Naive thymus-derived CD4-positive, alpha-beta T cell (primary cell): Measurements from ENCODE around the gene SLC4A11. TPM values are rescaled to one million over a fixed set of nuclear protein-coding genes. Genes with fewer than 3 reads are reported as not detected.

Source experiments
- ATAC-seq: fragments of 150-1000 bp; cut with Tn5 transposase; 2 replicates; pipeline ENCODE4 v1.10.0; 2021; ENCODE audit warnings: mild to moderate bottlenecking, moderate library complexity
- CTCF ChIA-PET: fragments of 350-600 bp; sonication (Branson Sonifier 250); formaldehyde crosslinking; loops from one replicate; lab custom pipeline; 2021; ENCODE audit warnings: antibody characterized with exemption; lab: Charles Lee
- POLR2A ChIA-PET: fragments of 350-600 bp; sonication (Branson Sonifier 250); formaldehyde crosslinking; loops from one replicate; lab custom pipeline; 2021; ENCODE audit warnings: antibody characterized with exemption, inconsistent platforms; lab: Charles Lee
- DNase-seq, 9 donors: peaks; one replicate each; pipeline versions ENCODE4 v3.0.0 to v3.0.0-alpha.2; 2020 to 2022; ENCODE audit warnings: mixed read lengths in 1 of 9
- H3K27ac ChIP-seq: one replicate; pipeline ENCODE4 v1.7.0; 2013; ENCODE audit warnings: mild to moderate bottlenecking, low read depth, low read length, moderate library complexity
- H3K27me3 ChIP-seq, 2 donors: one replicate each; pipeline ENCODE4 v1.7.0; 2013; ENCODE audit warnings: low read length in 2 of 2, mild to moderate bottlenecking in 2 of 2, moderate library complexity in 2 of 2; ENCODE audit not compliant: control insufficient read depth in 2 of 2, insufficient read depth in 2 of 2
- H3K36me3 ChIP-seq, 3 experiments: 1 replicate in 2 of 3; 2 replicates in 1 of 3; pipeline ENCODE4 v1.7.0; 2013; ENCODE audit warnings: low read length in 3 of 3, mild to moderate bottlenecking in 3 of 3, moderate library complexity in 1 of 3; ENCODE audit not compliant: insufficient read depth in 3 of 3, control insufficient read depth in 2 of 3
- H3K4me1 ChIP-seq, 2 donors: one replicate each; pipeline ENCODE4 v1.7.0; 2013; ENCODE audit warnings: low read length in 2 of 2, mild to moderate bottlenecking in 2 of 2, moderate library complexity in 1 of 2; ENCODE audit not compliant: control insufficient read depth in 2 of 2, insufficient read depth in 2 of 2
- H3K4me3 ChIP-seq: 2 replicates; pipeline ENCODE4 v1.7.0; 2013; ENCODE audit warnings: mild to moderate bottlenecking, low read length
- H3K9me3 ChIP-seq, 3 experiments: 1 replicate in 2 of 3; 2 replicates in 1 of 3; pipeline ENCODE4 v1.7.0; 2013; ENCODE audit warnings: low read length in 3 of 3; ENCODE audit not compliant: control insufficient read depth in 2 of 3
- H3K27ac Mint-ChIP-seq, 9 donors: one replicate each; pipeline ENCODE4 v1.8.0; 2020 to 2022; ENCODE audit warnings: mixed read lengths in 9 of 9, mild to moderate bottlenecking in 8 of 9, moderate library complexity in 5 of 9, inconsistent platforms in 2 of 9
- H3K27me3 Mint-ChIP-seq, 5 donors: one replicate each; pipeline ENCODE4 v1.8.0; 2021 to 2022; ENCODE audit warnings: mixed read lengths in 5 of 5, mild to moderate bottlenecking in 1 of 5
- H3K36me3 Mint-ChIP-seq, 5 donors: one replicate each; pipeline ENCODE4 v1.8.0; 2020 to 2022; ENCODE audit warnings: mixed read lengths in 5 of 5, mild to moderate bottlenecking in 3 of 5, inconsistent platforms in 1 of 5
- H3K4me1 Mint-ChIP-seq, 7 donors: one replicate each; pipeline ENCODE4 v1.8.0; 2020 to 2022; ENCODE audit warnings: mixed read lengths in 7 of 7, mild to moderate bottlenecking in 3 of 7, inconsistent platforms in 1 of 7
- H3K4me3 Mint-ChIP-seq, 10 donors: one replicate each; pipeline ENCODE4 v1.8.0; 2020 to 2022; ENCODE audit warnings: mild to moderate bottlenecking in 10 of 10, mixed read lengths in 10 of 10, moderate library complexity in 6 of 10, inconsistent platforms in 2 of 10
- H3K9me3 Mint-ChIP-seq, 11 donors: one replicate each; pipeline ENCODE4 v1.8.0; 2020 to 2022; ENCODE audit warnings: mixed read lengths in 11 of 11, mild to moderate bottlenecking in 4 of 11, inconsistent platforms in 1 of 11, moderate library complexity in 1 of 11
- intact Hi-C, 2 donors: fragments of 100-400 bp; cut with micrococcal nuclease; formaldehyde crosslinking; loops; one replicate each; pipeline ENCODE4 v1.15.1; 2023
- polyA plus RNA-seq, 2 donors: library from polyadenylated mRNA; unstranded; fragments of 300-500 nt; fragmentation: Illumina TruSeq; gene quantifications; one replicate each; pipeline ENCODE4 v1.2.3, GENCODE V29; 2021
- total RNA-seq, 6 experiments: library from RNA in 5 of 6; stranded (reverse) in 5 of 6; gene quantifications; 1 replicate in 5 of 6; 2 replicates in 1 of 6; pipeline ENCODE4 v1.2.3 and lab custom pipeline; 2021 to 2026

The SLC4A11 gene
- total and polyA plus RNA-seq, 7 experiments from 2014 or later, result 0.19 to 1.5 (median 0.93) TPM; not detected in 3

DNA sequence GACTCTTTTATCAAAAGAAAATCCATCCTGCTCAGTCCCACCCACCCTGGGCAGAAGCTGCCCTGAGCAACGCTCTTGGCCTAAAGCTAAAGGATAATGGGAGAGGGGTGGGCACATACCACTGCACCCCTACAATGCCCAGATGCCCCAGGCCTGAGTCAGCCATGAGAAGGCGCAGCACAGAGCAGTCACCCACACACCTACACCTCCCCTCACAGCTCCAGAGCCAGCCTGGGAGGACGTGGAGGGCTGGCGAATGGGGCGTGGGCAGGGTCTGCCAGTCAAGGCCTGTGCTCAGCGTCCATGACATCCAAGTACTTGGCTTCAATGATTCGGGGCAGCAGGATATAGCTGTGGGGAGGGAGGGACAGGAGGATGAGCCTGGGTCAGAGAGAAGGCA is 11.5 kb downstream of the SLC4A11 start:
- Mint-ChIP-seq H3K9me3 (no peaks in the 10 kb centered on the region), H3K27ac (no peak overlapping the region), H3K36me3 (peaks cover 0 to 2% (median 0%) of the 10 kb centered on the region in 5 donors), H3K4me1 (peaks cover 0 to 21% (median 12%) of the 10 kb centered on the region in 7 donors), H3K27me3 (no peaks in the 10 kb centered on the region), H3K4me3 (no peak overlapping the region)
- no peak for DNase-seq
- H3K9me3 ChIP-seq, result no peaks in the 10 kb centered on the region
- H3K4me1 ChIP-seq, result peaks cover 0 to 12% of the 10 kb centered on the region in 2 donors
- no peak overlapping the region for H3K27ac ChIP-seq
- peaks cover 0 to 6% (median 0%) of the 10 kb centered on the region in 3 experiments for H3K36me3 ChIP-seq
- no peak overlapping the region for H3K4me3 ChIP-seq
- intact Hi-C loops, result no loop called here
- ChIA-PET POLR2A (no interaction called here), CTCF (no interaction called here)
- no peaks in the 10 kb centered on the region for H3K27me3 ChIP-seq
- no peak for ATAC-seq

DNA sequence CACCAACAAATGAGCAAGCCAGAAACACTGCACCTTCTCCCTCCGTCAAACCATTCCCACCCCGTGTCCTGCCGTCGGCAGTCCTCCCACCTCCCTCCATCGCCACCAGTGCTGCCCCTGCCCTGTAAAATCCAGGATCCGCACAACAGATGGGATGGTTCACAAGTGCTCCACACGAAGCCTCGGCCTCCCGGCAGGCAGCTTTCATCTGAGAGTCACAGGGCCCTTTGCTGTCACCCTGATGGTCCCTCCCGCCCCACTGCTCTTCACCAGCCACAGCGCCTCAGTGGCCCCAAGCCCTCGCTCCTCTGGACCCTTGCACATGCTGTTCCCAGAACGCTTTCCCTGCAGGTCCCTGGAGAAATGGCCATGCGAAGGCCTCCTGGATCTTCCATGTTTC is 12.1 kb downstream of the SLC4A11 start:
- no peak for ATAC-seq
- peaks cover 0 to 24% (median 13%) of the 10 kb centered on the region in 7 donors for H3K4me1 Mint-ChIP-seq
- no peaks in the 10 kb centered on the region for H3K27me3 Mint-ChIP-seq
- Histone ChIP-seq H3K27ac (no peak overlapping the region), H3K4me3 (no peak overlapping the region), H3K36me3 (peaks cover 0 to 7% (median 0%) of the 10 kb centered on the region in 3 experiments), H3K9me3 (no peaks in the 10 kb centered on the region), H3K4me1 (peaks cover 0 to 18% of the 10 kb centered on the region in 2 donors), H3K27me3 (no peaks in the 10 kb centered on the region)
- peak overlapping the region in 1 of 9 donors; percentile 10 for H3K27ac Mint-ChIP-seq
- DNase-seq, result no peak
- POLR2A ChIA-PET, result no interaction called here
- CTCF ChIA-PET, result no interaction called here
- no peak overlapping the region for H3K4me3 Mint-ChIP-seq
- H3K36me3 Mint-ChIP-seq, result peaks cover 0 to 2% (median 0%) of the 10 kb centered on the region in 5 donors
- H3K9me3 Mint-ChIP-seq, result no peaks in the 10 kb centered on the region
- intact Hi-C loops, result no loop called here

DNA sequence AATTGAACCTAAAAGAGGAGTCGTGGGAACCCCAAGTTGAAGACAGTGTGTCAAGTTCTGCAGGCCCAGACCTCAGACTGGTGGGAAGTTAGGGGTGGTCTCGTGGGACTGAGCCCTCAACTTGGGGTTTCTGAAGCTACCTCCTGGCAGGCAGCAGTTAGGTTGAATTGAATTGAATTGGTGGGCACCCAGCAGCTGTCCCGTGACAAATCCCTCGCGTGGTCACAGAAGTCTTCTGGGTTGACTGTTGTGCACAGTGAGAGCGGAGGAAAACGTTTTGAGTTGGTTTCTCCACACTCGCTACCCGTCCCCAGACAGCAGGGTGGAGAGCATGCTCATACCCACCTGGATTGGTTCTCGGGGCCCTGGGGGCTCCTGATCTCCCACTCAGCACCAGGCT is 12.9 kb downstream of the SLC4A11 start:
- no peak overlapping the region for H3K27ac ChIP-seq
- POLR2A ChIA-PET, result interaction anchor here (0.6 kb wide), 1 partner anchor 70 kb away, joined by 3 read pairs; no protein-coding TSS in a partner anchor
- H3K27me3 Mint-ChIP-seq, result no peaks in the 10 kb centered on the region
- H3K4me3 ChIP-seq, result no peak overlapping the region
- no peaks in the 10 kb centered on the region for H3K9me3 Mint-ChIP-seq
- no peaks in the 10 kb centered on the region for H3K27me3 ChIP-seq
- peaks cover 0 to 5% (median 2%) of the 10 kb centered on the region in 5 donors for H3K36me3 Mint-ChIP-seq
- intact Hi-C loops, result no loop called here
- H3K4me1 ChIP-seq, result peaks cover 0 to 18% of the 10 kb centered on the region in 2 donors
- H3K36me3 ChIP-seq, result peaks cover 0 to 13% (median 0%) of the 10 kb centered on the region in 3 experiments
- DNase-seq, result no peak
- no peaks in the 10 kb centered on the region for H3K9me3 ChIP-seq
- no peak for ATAC-seq
- peaks cover 0 to 31% (median 15%) of the 10 kb centered on the region in 7 donors for H3K4me1 Mint-ChIP-seq
- no peak overlapping the region for H3K4me3 Mint-ChIP-seq
- H3K27ac Mint-ChIP-seq, result peak overlapping the region in 4 of 9 donors; percentile 21 to 51 (median 37)
- CTCF ChIA-PET, result no interaction called here

DNA sequence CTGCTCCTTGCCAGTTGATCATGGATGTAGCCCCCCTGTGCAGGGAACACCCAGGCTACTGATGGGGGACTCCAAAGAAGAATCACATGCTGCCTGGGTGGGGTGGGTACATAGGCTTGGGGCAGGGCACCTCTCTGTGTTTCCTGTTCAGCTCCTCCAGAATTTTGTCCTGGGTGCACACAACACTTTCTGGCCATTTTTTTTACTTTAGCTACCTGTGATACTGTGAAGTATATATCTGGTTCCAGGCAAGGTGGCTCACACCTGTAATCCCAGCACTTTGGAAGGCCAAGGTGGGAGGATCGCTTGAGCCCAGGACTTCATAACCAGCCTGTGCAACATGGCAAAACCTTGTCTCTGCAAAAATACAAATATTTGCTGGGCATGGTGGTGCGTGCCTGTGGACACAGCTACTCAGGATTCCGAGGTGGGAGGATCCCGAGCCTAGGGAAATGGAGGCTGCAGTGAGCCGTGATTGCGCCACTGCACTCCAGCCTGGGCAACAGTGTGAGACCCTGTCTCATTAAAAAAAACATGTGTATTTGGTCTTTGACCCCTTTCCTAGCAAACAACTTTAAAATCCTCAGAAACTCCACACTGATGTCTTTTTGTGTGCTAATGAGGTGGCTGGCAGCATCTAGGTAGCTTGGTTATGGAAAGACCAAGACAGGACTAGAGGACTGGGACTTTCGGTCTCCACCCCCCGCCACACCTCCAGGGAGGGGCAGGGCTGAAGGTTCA is 14.1 kb downstream of the SLC4A11 start:
- POLR2A ChIA-PET, result interaction anchor here (0.6 kb wide), 1 partner anchor 86 kb away, joined by 3 read pairs; no protein-coding TSS in a partner anchor
- no peaks in the 10 kb centered on the region for H3K9me3 Mint-ChIP-seq
- H3K27me3 Mint-ChIP-seq, result no peaks in the 10 kb centered on the region
- DNase-seq, result no peak
- H3K36me3 Mint-ChIP-seq, result peaks cover 0 to 14% (median 7%) of the 10 kb centered on the region in 5 donors
- H3K4me3 Mint-ChIP-seq, result peak overlapping the region in 1 of 10 donors; percentile 41
- intact Hi-C loops, result loop anchor here in 1 of 2 donors (5.0 kb wide), 1 partner anchor 182 kb away; the partner anchor contains the start of gene DNAAF9
- Histone ChIP-seq H3K4me1 (peaks cover 0 to 18% of the 10 kb centered on the region in 2 donors), H3K27ac (no peak overlapping the region), H3K27me3 (no peaks in the 10 kb centered on the region), H3K4me3 (no peak overlapping the region), H3K36me3 (peaks cover 0 to 17% (median 0%) of the 10 kb centered on the region in 3 experiments), H3K9me3 (no peaks in the 10 kb centered on the region)
- CTCF ChIA-PET, result no interaction called here
- ATAC-seq, result no peak
- peak overlapping the region in 2 of 9 donors; percentile 83 to 88 for H3K27ac Mint-ChIP-seq
- peaks cover 0 to 31% (median 16%) of the 10 kb centered on the region in 7 donors for H3K4me1 Mint-ChIP-seq

DNA sequence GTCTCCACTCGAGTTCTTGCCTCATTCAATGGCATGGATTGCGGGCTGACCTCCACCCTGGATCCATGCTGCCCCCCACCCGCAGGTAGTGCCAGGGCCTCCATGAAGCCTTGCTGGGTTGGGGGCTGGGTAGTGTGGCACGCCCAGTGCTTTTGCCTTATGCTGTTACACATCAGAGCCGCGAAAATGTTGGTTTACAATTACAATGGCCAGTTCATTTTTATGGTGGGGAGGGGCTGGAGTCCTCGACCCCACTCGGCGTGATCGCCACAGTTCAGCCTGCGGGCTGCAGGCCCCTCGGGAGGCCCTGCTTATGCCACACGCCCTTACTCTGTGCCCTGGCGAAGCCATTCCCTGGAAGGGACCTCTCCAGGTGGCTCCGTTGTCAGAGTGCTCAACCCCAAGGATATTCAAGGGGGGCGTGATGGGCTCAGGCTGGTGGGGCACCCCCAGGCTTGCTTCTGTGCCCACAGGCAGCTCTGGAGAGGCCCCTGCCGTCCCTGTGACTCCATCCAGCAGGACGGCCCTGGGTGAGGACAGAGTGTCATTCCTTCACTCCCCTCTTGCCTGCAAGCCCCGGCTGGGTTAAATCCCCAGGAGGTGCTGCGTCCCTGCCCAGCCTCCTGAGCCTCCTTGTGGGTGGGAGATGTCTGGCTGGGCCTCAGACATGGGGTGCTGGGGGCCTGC is 14.9 kb downstream of the SLC4A11 start:
- Histone ChIP-seq H3K4me3 (no peak overlapping the region), H3K27me3 (no peaks in the 10 kb centered on the region), H3K36me3 (peaks cover 0 to 17% (median 0%) of the 10 kb centered on the region in 3 experiments), H3K4me1 (peaks cover 0 to 18% of the 10 kb centered on the region in 2 donors), H3K9me3 (no peaks in the 10 kb centered on the region), H3K27ac (no peak overlapping the region)
- ChIA-PET POLR2A (interaction anchor here (1.1 to 1.3 kb wide), 3 partner anchors 15 to 179 kb away, joined by 3 to 4 read pairs (median 4); partner anchors contain the start of genes ITPA and SLC4A11), CTCF (interaction anchor here (1.5 kb wide), 1 partner anchor 92 kb away, joined by 7 read pairs; no protein-coding TSS in a partner anchor)
- DNase-seq (no peak), ATAC-seq (no peak)
- H3K27me3 Mint-ChIP-seq, result no peaks in the 10 kb centered on the region
- H3K9me3 Mint-ChIP-seq, result no peaks in the 10 kb centered on the region
- H3K4me3 Mint-ChIP-seq, result peak overlapping the region in 1 of 10 donors; percentile 69
- H3K36me3 Mint-ChIP-seq, result peaks cover 0 to 14% (median 7%) of the 10 kb centered on the region in 5 donors
- H3K4me1 Mint-ChIP-seq, result peaks cover 0 to 31% (median 16%) of the 10 kb centered on the region in 7 donors
- intact Hi-C loops, result loop anchor here in 1 of 2 donors (2.0 to 5.0 kb wide), 2 partner anchors 15 to 183 kb away; partner anchors contain the start of genes DNAAF9 and SLC4A11
- peak overlapping the region in 7 of 9 donors; percentile 25 to 94 (median 82) for H3K27ac Mint-ChIP-seq

DNA sequence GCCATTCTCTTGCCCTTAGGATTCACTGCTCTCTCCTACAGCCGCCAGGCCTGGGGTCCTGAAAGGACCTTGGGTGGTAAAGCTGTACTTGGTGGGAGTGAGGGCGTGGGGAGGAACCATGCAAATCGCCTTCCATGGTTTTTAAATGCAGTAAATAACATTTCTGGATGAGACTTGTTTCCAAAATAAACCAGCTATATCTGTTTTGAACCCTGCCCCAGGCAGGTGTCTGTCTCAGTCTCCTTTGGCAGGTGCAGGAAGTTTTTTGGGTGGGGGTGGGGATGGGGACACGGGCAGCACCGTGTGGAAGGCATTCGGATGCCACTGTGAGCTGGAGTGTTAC is 15.4 kb downstream of the SLC4A11 start:
- Mint-ChIP-seq H3K27me3 (no peaks in the 10 kb centered on the region), H3K36me3 (peaks cover 0 to 14% (median 8%) of the 10 kb centered on the region in 5 donors), H3K27ac (peak overlapping the region in 8 of 9 donors; percentile 18 to 94 (median 79)), H3K4me3 (peak overlapping the region in 8 of 10 donors; percentile 39 to 72 (median 66)), H3K9me3 (no peaks in the 10 kb centered on the region), H3K4me1 (peaks cover 0 to 31% (median 17%) of the 10 kb centered on the region in 7 donors)
- peak overlapping the region; percentile 55 for H3K27ac ChIP-seq
- peaks cover 0 to 17% (median 0%) of the 10 kb centered on the region in 3 experiments for H3K36me3 ChIP-seq
- DNase-seq (no peak), ATAC-seq (no peak)
- CTCF ChIA-PET, result interaction anchor here (0.8 to 1.5 kb wide), 3 partner anchors 93 to 170 kb away, joined by 3 to 7 read pairs (median 5); no protein-coding TSS in a partner anchor
- intact Hi-C loops, result loop anchor here in 1 of 2 donors (2.0 to 5.0 kb wide), 2 partner anchors 15 to 184 kb away; partner anchors contain the start of genes DNAAF9 and SLC4A11
- H3K4me1 ChIP-seq, result peaks cover 0 to 18% of the 10 kb centered on the region in 2 donors
- H3K9me3 ChIP-seq, result no peaks in the 10 kb centered on the region
- POLR2A ChIA-PET, result interaction anchor here (0.7 to 1.3 kb wide), 10 partner anchors 9 to 178 kb away, joined by 3 to 6 read pairs (median 4); partner anchors contain the start of genes ITPA and SLC4A11
- no peak overlapping the region for H3K4me3 ChIP-seq
- H3K27me3 ChIP-seq, result no peaks in the 10 kb centered on the region
